Neural crest cell (in vitro differentiated cells): ENCODE data around the gene HDAC10. TPM values are rescaled to one million over a fixed set of nuclear protein-coding genes. Genes with fewer than 3 reads are reported as not detected.
A peak's percentile ranks its signal among the peaks of the same experiment; 100 is the strongest.

Experiments
- DNase-seq: peaks from one replicate; pipeline ENCODE4 v3.0.0; 2021; ENCODE audit warnings: low read depth, mixed read lengths, low spot score
- H3K27ac Mint-ChIP-seq: one replicate; pipeline ENCODE4 v1.8.0; 2021; ENCODE audit warnings: mild to moderate bottlenecking, mixed read lengths; ENCODE audit not compliant: unreplicated experiment
- H3K27me3 Mint-ChIP-seq: 2 replicates; pipeline ENCODE4 v1.8.0; 2021; ENCODE audit warnings: low read depth, mild to moderate bottlenecking, mixed read lengths
- H3K36me3 Mint-ChIP-seq: 2 replicates; pipeline ENCODE4 v1.8.0; 2021; ENCODE audit warnings: low read depth, mild to moderate bottlenecking, mixed read lengths
- H3K4me1 Mint-ChIP-seq: 2 replicates; pipeline ENCODE4 v1.8.0; 2021; ENCODE audit warnings: mixed read lengths
- H3K4me3 Mint-ChIP-seq: one replicate; pipeline ENCODE4 v1.8.0; 2021; ENCODE audit warnings: mild to moderate bottlenecking, mixed read lengths
- H3K9me3 Mint-ChIP-seq: 2 replicates; pipeline ENCODE4 v1.8.0; 2021; ENCODE audit warnings: mixed read lengths
- CTCF ChIP-seq: fragments of 200-600 bp; sonication (generic); conservative IDR thresholded peaks from 2 replicates; pipeline ENCODE4 v1.5.0; 2021; ENCODE audit warnings: antibody characterized with exemption, mild to moderate bottlenecking
- total RNA-seq: library from RNA; stranded (reverse); gene quantifications from 2 replicates; pipeline ENCODE4 v1.2.1, GENCODE V29; 2021

Gene HDAC10
- total RNA-seq, 1 donor from 2014 or later: 52.9 TPM

- no peak for DNase-seq
- Mint-ChIP-seq H3K36me3 (peaks cover 25% of the 10 kb centered on the region), H3K4me3 (no peak overlapping the region), H3K27ac (no peak overlapping the region), H3K9me3 (no peaks in the 10 kb centered on the region), H3K4me1 (no peaks in the 10 kb centered on the region), H3K27me3 (no peaks in the 10 kb centered on the region)
- no peak for TF ChIP-seq CTCF
Observed at GRCh38 chr22:50216055-50216683, 34.9 kb downstream of the HDAC10 start.

GRCh38 chr22:50215297-50216054 lies 35.6 kb downstream of the HDAC10 start:
- H3K4me1 Mint-ChIP-seq: no peaks in the 10 kb centered on the region
- H3K9me3 Mint-ChIP-seq: no peaks in the 10 kb centered on the region
- no peak overlapping the region for H3K27ac Mint-ChIP-seq
- no peak for DNase-seq
- peaks cover 25% of the 10 kb centered on the region for H3K36me3 Mint-ChIP-seq
- no peak overlapping the region for H3K4me3 Mint-ChIP-seq
- TF ChIP-seq CTCF: no peak
- H3K27me3 Mint-ChIP-seq: no peaks in the 10 kb centered on the region

GRCh38 chr22:50213263-50213662 lies 37.8 kb downstream of the HDAC10 start:
- H3K9me3 Mint-ChIP-seq: no peaks in the 10 kb centered on the region
- no peak for DNase-seq
- TF ChIP-seq CTCF: no peak
- H3K4me1 Mint-ChIP-seq: peaks cover 5% of the 10 kb centered on the region
- H3K36me3 Mint-ChIP-seq: peaks cover 28% of the 10 kb centered on the region
- peak overlapping the region; percentile 67 for H3K27ac Mint-ChIP-seq
- peaks cover 4% of the 10 kb centered on the region for H3K27me3 Mint-ChIP-seq
- no peak overlapping the region for H3K4me3 Mint-ChIP-seq

- H3K27ac Mint-ChIP-seq: peak overlapping the region; percentile 87
- H3K9me3 Mint-ChIP-seq: no peaks in the 10 kb centered on the region
- no peak for TF ChIP-seq CTCF
- peaks cover 9% of the 10 kb centered on the region for H3K4me1 Mint-ChIP-seq
- H3K36me3 Mint-ChIP-seq: peaks cover 28% of the 10 kb centered on the region
- H3K27me3 Mint-ChIP-seq: peaks cover 4% of the 10 kb centered on the region
- no peak overlapping the region for H3K4me3 Mint-ChIP-seq
- no peak for DNase-seq
Observed at GRCh38 chr22:50211147-50211546, 39.9 kb downstream of the HDAC10 start.

GRCh38 chr22:50210378-50211139 lies 40.5 kb downstream of the HDAC10 start:
- DNase-seq: no peak
- no peaks in the 10 kb centered on the region for H3K9me3 Mint-ChIP-seq
- no peak overlapping the region for H3K27ac Mint-ChIP-seq
- no peak for TF ChIP-seq CTCF
- H3K4me1 Mint-ChIP-seq: peaks cover 9% of the 10 kb centered on the region
- peaks cover 28% of the 10 kb centered on the region for H3K36me3 Mint-ChIP-seq
- H3K4me3 Mint-ChIP-seq: no peak overlapping the region
- peaks cover 4% of the 10 kb centered on the region for H3K27me3 Mint-ChIP-seq
